GM06990 (cell line): ENCODE results near the gene MPPED1.

ENCODE experiments used
- DNase-seq: peaks from one replicate; pipeline ENCODE4 v3.0.0-alpha.2; 2011; ENCODE audit not compliant: insufficient read length; ENCODE audit errors: extremely low read depth
- H3K27me3 ChIP-seq: replicated peaks from 2 replicates; pipeline ENCODE4 v1.6.0; 2011; ENCODE audit warnings: low read length; ENCODE audit not compliant: control insufficient read depth, insufficient read depth
- H3K36me3 ChIP-seq: 2 replicates; pipeline ENCODE4 v1.5.1; 2011; ENCODE audit warnings: low read length; ENCODE audit not compliant: control insufficient read depth, insufficient read depth
- H3K4me3 ChIP-seq: replicated peaks from 2 replicates; pipeline ENCODE4 v1.5.1; 2011; ENCODE audit warnings: low read depth, mild to moderate bottlenecking, control low read depth, low read length
- CTCF ChIP-seq: IDR thresholded peaks from 2 replicates; pipeline ENCODE4 v1.5.1; 2011; ENCODE audit warnings: low read length, control low read depth, mild to moderate bottlenecking, inconsistent platforms; ENCODE audit not compliant: insufficient read depth, poor library complexity, severe bottlenecking

The MPPED1 gene

DNA sequence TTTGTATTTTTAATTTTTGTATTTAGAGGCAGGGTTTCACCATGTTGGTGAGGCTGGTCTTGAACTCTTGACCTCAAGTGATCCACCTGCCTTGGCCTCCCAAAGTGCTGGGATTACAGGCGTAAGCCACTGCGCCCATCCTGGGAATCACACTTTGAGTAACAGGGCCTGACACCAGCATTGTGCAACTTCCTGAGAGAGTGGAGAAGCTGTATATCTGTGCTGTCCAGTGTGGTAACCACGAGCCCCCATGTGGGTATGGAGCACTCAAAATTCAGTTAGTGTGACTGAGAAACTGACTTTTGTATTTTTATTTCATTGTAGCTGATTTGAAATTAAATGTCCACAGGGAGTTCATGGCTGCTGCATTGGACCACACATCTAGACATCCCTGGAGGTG lies 36.2 kb downstream of the MPPED1 start:
- DNase-seq = no peak
- Histone ChIP-seq H3K36me3 (no peaks in the 10 kb centered on the region), H3K4me3 (no peak overlapping the region), H3K27me3 (peaks cover 2% of the 10 kb centered on the region)
- TF ChIP-seq CTCF = no peak

- Histone ChIP-seq H3K4me3 (no peak overlapping the region), H3K27me3 (peaks cover 2% of the 10 kb centered on the region), H3K36me3 (no peaks in the 10 kb centered on the region)
- no peak for TF ChIP-seq CTCF
- no peak for DNase-seq
These were observed 37.5 kb downstream of the MPPED1 start for GRCh38 chr22:43449205-43449830.

- TF ChIP-seq CTCF = no peak
- no peak overlapping the region for H3K4me3 ChIP-seq
- no peaks in the 10 kb centered on the region for H3K36me3 ChIP-seq
- peaks cover 2% of the 10 kb centered on the region for H3K27me3 ChIP-seq
- no peak for DNase-seq
These were observed 38.0 kb downstream of the MPPED1 start for GRCh38 chr22:43449831-43450225.

DNA sequence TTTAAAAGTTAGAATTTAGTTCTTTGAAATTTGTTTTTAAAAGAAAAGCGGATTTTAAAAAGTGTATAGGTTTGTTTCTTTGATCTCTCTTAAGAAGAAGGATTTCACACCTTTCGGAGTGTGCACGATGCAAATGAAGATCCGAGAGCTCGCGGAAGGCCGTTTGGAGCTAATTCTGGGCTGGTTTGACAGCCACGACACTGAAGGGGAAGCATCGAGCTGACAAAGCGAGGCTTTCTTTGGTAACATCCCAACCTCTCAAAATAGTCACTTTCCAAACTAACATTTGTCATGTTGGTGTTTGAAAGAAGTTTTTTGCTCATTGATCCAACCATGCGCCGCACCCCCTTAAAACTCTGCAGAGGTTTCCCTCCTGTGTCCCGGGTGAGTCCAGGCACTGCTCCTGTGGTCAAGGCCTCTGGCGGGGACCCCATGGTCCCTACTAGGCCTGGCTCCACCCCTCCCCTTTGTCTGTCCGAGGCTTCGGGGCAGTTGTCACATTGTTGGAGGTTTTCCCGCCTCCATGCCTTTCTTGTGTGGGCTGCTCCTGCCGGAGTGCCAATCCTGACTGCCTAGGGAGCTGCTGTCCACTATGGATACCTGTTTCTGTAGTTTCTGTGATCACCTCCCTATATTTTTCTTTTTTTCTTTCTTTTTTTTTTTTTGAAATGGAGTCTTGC lies 39.7 kb downstream of the MPPED1 start:
- Histone ChIP-seq H3K27me3 (peaks cover 2% of the 10 kb centered on the region), H3K36me3 (no peaks in the 10 kb centered on the region), H3K4me3 (no peak overlapping the region)
- TF ChIP-seq CTCF = no peak
- DNase-seq = no peak

- no peak for DNase-seq
- H3K27me3 ChIP-seq = no peaks in the 10 kb centered on the region; the same call in 1 of the 2 replicates
These were observed 44.0 kb downstream of the MPPED1 start for GRCh38 chr22:43455846-43456245.

More at GRCh38 chr22:43455846-43456245, 44.0 kb downstream of the MPPED1 start:
- TF ChIP-seq CTCF = no peak
- Histone ChIP-seq H3K36me3 (no peaks in the 10 kb centered on the region), H3K4me3 (no peak overlapping the region)
